DMS53 (cell line): ENCODE results near the gene PCDHGB3.
"Not testable (repeated sequence)": the region's sequence is repeated elsewhere in the genome, so short reads cannot be mapped to it uniquely, and the experiment has no call there.

Source experiments
- DNase-seq: peaks from one replicate; lab custom pipeline; 2025; lab: John Stamatoyannopoulos, UW

Gene PCDHGB3

GRCh38 chr5:141392429-141393198, 22.6 kb downstream of the PCDHGB3 start, which contains the start of gene PCDHGA8:
Gene PCDHGA8, plus strand, starts transcription at chr5:141392633. Its CDS starts 181 bp downstream, at chr5:141392814.
- DNase-seq, result peak; percentile 39

- no peak for DNase-seq
Observed at GRCh38 chr5:141393267-141393666, 23.2 kb downstream of the PCDHGB3 start.

GRCh38 chr5:141394401-141395187, 24.6 kb downstream of the PCDHGB3 start:
- DNase-seq, result not testable (repeated sequence)

GRCh38 chr5:141397756-141398551, 27.9 kb downstream of the PCDHGB3 start, which contains the start of gene PCDHGB5:
Gene PCDHGB5, plus strand, starts transcription at chr5:141397947. Its CDS starts 181 bp downstream, at chr5:141398128.
- peak; percentile 67 for DNase-seq

GRCh38 chr5:141398608-141399007, 28.6 kb downstream of the PCDHGB3 start:
- no peak for DNase-seq

GRCh38 chr5:141399555-141400258, 29.7 kb downstream of the PCDHGB3 start:
- no peak for DNase-seq

- DNase-seq, result peak; percentile 67
Observed at GRCh38 chr5:141402553-141403243, 32.7 kb downstream of the PCDHGB3 start, which contains the start of gene PCDHGA9. Gene PCDHGA9, plus strand, starts transcription at chr5:141402778. Its CDS starts 175 bp downstream, at chr5:141402953.

- DNase-seq, result no peak
Observed at GRCh38 chr5:141403387-141403786, 33.3 kb downstream of the PCDHGB3 start.

GRCh38 chr5:141407790-141408505, 37.9 kb downstream of the PCDHGB3 start, which contains the start of gene PCDHGB6:
Gene PCDHGB6, plus strand, starts transcription at chr5:141408021. Its CDS starts 182 bp downstream, at chr5:141408203.
- DNase-seq, result peak; percentile 78

- no peak for DNase-seq
Observed at GRCh38 chr5:141409598-141410306, 39.7 kb downstream of the PCDHGB3 start.

GRCh38 chr5:141411575-141411974, 41.5 kb downstream of the PCDHGB3 start:
- no peak for DNase-seq

GRCh38 chr5:141412854-141413539, 43.0 kb downstream of the PCDHGB3 start, which contains the start of gene PCDHGA10:
Gene PCDHGA10, plus strand, starts transcription at chr5:141412987. Its CDS starts 189 bp downstream, at chr5:141413176.
- peak; percentile 86 for DNase-seq

GRCh38 chr5:141413540-141414069, 43.6 kb downstream of the PCDHGB3 start:
- DNase-seq, result no peak

GRCh38 chr5:141414548-141415274, 44.7 kb downstream of the PCDHGB3 start:
- not testable (repeated sequence) for DNase-seq

- DNase-seq, result not testable (repeated sequence)
Observed at GRCh38 chr5:141415275-141415618, 45.2 kb downstream of the PCDHGB3 start.

- peak; percentile 89 for DNase-seq
Observed at GRCh38 chr5:141417494-141418172, 47.6 kb downstream of the PCDHGB3 start, which contains the start of gene PCDHGB7. Gene PCDHGB7, plus strand, starts transcription at chr5:141417677. Its CDS starts 183 bp downstream, at chr5:141417860.
